ENCODE results near the gene VSIG10L2. TPM values are rescaled to one million over a fixed set of nuclear protein-coding genes. Genes with fewer than 3 reads are reported as not detected.

The VSIG10L2 gene
- total RNA-seq, 2 donors from 2014 or later: not detected

DNA sequence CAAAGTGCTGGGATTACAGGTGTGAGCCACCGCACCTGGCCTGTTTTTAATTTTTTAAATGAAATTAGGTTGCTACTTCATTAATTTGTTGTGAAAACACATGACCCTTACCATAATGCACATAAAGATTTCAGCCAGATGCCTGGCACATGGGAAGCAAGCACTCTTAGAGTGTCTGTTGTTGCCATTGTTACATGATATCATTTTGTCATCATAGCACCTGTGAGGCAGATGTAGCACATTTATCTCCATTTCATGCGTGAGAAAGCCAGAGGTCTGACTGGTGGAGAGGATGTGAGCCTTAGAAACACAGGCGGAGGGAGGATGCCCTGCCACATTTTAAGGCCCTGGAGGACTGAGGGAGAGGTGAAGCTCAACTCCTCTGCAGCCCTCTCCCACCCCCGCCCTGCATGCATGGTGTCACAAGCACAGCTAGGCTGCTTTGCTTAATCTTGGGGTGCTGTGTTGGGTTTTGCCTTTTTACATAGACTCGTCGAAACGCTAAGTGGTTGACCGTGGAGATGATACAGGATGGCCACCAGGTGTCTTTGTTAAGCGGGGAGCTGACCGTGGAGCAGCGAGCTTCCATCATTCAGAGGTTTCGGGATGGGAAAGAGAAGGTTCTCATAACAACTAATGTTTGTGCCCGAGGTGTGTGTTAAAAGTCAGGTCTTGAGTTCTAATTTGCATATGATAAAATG lies 27.6 kb upstream of the VSIG10L2 start:
- DNase-seq: peak; percentile 67
- Mint-ChIP-seq H3K4me1 (no peaks in the 10 kb centered on the region), H3K36me3 (ENCODE audit: low read depth) (no peaks in the 10 kb centered on the region), H3K27me3 (ENCODE audit: insufficient read depth) (no peaks in the 10 kb centered on the region), H3K4me3 (no peak overlapping the region), H3K27ac (no peak overlapping the region), H3K9me3 (no peaks in the 10 kb centered on the region)
- Histone ChIP-seq H3K27me3 (ENCODE audit: control insufficient read depth, insufficient read depth, low read length, poor library complexity, severe bottlenecking) (peaks cover 19% of the 10 kb centered on the region), H3K4me3 (ENCODE audit: low read length) (no peak overlapping the region), H3K9me3 (ENCODE audit: control insufficient read depth, low read length) (no peaks in the 10 kb centered on the region), H3K27ac (ENCODE audit: low read depth, low read length) (no peak overlapping the region), H3K4me1 (ENCODE audit: control insufficient read depth, insufficient read depth, low read length) (no peaks in the 10 kb centered on the region), H3K36me3 (ENCODE audit: control insufficient read depth, insufficient read depth, low read length) (no peaks in the 10 kb centered on the region), H3K9ac (ENCODE audit: extremely low read depth, low read length, poor library complexity, severe bottlenecking) (no peak overlapping the region)
- 81 to 88% methylated on average over 11 to 12 of the region's 13 CpGs for WGBS, 2 experiments (ENCODE audit: insufficient coverage in 1 of 2, insufficient read length in 1 of 2)
- peak; percentile 65 for TF ChIP-seq CTCF (conservative IDR thresholded peaks at IDR 0.05)

DNA sequence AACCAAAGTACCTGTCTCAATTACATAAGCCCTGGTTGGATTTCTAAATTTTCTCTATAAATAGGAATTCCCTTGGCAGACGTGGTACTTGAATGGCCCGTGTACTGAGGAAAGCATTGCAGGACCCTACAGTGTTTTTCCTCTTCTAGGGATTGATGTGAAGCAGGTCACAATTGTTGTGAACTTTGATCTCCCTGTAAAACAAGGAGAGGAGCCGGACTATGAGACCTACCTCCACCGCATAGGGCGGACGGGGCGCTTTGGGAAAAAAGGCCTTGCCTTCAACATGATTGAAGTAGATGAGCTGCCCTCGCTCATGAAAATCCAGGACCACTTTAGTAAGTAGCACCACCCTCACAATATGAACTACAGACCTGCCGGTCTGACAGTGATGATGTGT lies 24.8 kb upstream of the VSIG10L2 start:
- Histone ChIP-seq H3K9ac (ENCODE audit: extremely low read depth, low read length, poor library complexity, severe bottlenecking) (no peak overlapping the region), H3K27me3 (ENCODE audit: control insufficient read depth, insufficient read depth, low read length, poor library complexity, severe bottlenecking) (peaks cover 30% of the 10 kb centered on the region), H3K27ac (ENCODE audit: low read depth, low read length) (no peak overlapping the region), H3K9me3 (ENCODE audit: control insufficient read depth, low read length) (no peaks in the 10 kb centered on the region), H3K4me1 (ENCODE audit: control insufficient read depth, insufficient read depth, low read length) (peaks cover 2% of the 10 kb centered on the region), H3K4me3 (ENCODE audit: low read length) (no peak overlapping the region), H3K36me3 (ENCODE audit: control insufficient read depth, insufficient read depth, low read length) (no peaks in the 10 kb centered on the region)
- peaks cover 12% of the 10 kb centered on the region for H3K4me1 Mint-ChIP-seq
- H3K4me3 Mint-ChIP-seq: no peak overlapping the region
- no peaks in the 10 kb centered on the region for H3K36me3 Mint-ChIP-seq (ENCODE audit: low read depth)
- H3K9me3 Mint-ChIP-seq: no peaks in the 10 kb centered on the region
- no peak for DNase-seq
- H3K27me3 Mint-ChIP-seq (ENCODE audit: insufficient read depth): no peaks in the 10 kb centered on the region
- no peak for TF ChIP-seq CTCF (conservative IDR thresholded peaks at IDR 0.05)
- no peak overlapping the region for H3K27ac Mint-ChIP-seq
- 70 to 91% methylated on average over 2 to 8 of the region's 9 CpGs for WGBS, 2 experiments (ENCODE audit: insufficient coverage in 1 of 2, insufficient read length in 1 of 2)

DNA sequence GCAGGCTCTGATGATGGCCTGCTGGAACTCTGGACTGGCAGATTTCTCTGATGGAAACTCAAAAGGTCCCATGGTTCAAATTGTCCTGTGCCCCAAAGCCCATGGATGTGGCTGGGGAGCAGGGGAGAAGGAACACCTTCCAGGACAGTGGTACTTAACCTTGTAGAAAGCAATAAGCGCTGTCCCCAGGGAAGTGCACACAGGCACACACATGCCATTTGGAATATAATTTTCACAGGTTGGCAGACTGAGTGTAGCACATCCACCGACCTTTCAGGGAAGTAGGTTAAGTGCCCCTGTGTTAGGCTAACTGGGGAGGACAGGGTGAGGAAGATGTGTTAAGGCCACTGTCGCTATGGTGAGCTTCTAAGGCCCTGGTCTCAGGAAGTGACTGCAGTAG lies 23.7 kb upstream of the VSIG10L2 start:
- H3K9me3 ChIP-seq (ENCODE audit: control insufficient read depth, low read length): no peaks in the 10 kb centered on the region
- Mint-ChIP-seq H3K4me3 (no peak overlapping the region), H3K27ac (no peak overlapping the region), H3K27me3 (ENCODE audit: insufficient read depth) (peaks cover 2% of the 10 kb centered on the region), H3K36me3 (ENCODE audit: low read depth) (no peaks in the 10 kb centered on the region), H3K4me1 (peaks cover 12% of the 10 kb centered on the region), H3K9me3 (no peaks in the 10 kb centered on the region)
- no peak overlapping the region for H3K27ac ChIP-seq (ENCODE audit: low read depth, low read length)
- H3K4me3 ChIP-seq (ENCODE audit: low read length): no peak overlapping the region
- DNase-seq: no peak
- no peak overlapping the region for H3K9ac ChIP-seq (ENCODE audit: extremely low read depth, low read length, poor library complexity, severe bottlenecking)
- H3K27me3 ChIP-seq (ENCODE audit: control insufficient read depth, insufficient read depth, low read length, poor library complexity, severe bottlenecking): peaks cover 25% of the 10 kb centered on the region
- no peaks in the 10 kb centered on the region for H3K36me3 ChIP-seq (ENCODE audit: control insufficient read depth, insufficient read depth, low read length)
- WGBS, 2 experiments (ENCODE audit: insufficient coverage in 1 of 2, insufficient read length in 1 of 2): 83 to 87% methylated on average over 2 to 3 of the region's 3 CpGs
- no peak for TF ChIP-seq CTCF (conservative IDR thresholded peaks at IDR 0.05)
- H3K4me1 ChIP-seq (ENCODE audit: control insufficient read depth, insufficient read depth, low read length): peaks cover 2% of the 10 kb centered on the region

Measured in endodermal cell (in vitro differentiated cells).